ENCODE data around the gene PRLH. TPM values are rescaled to one million over a fixed set of nuclear protein-coding genes. Genes with fewer than 3 reads are reported as not detected.

Gene PRLH
- total and polyA plus RNA-seq, 9 donors: not detected

DNA sequence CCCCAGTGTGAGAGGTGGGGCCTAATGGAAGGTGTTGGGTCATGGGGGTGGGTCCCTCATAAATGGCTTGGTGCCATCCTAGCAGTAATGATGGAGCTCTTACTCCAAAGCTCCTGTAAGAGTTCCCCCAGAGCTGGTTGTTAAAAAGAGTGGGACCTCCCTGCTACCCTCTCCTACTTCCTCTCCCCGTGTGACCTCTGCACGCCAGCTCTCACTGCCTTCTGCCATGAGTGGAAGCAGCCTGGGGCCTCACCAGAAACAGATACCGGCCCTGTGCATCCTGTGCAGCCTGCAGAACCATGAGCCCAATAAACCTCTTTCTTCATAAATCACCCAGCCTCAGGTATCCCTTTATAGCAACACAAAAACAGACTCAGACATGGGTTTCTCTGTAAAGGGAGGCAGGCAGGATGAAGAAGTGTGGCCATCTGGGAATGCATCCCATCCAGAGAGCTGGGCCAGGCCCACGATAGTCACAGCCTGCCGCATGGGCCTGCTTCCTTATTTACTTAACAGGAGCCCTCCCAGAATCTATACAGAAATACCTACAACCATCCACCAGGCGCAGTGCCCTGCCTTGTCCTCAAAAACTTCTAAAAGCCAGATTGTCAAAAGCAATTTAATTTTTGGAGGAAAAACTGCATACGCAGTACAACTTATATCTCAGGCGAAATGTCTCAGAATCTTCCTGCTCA is 7.5 kb downstream of the PRLH start:
- H3K9me3 ChIP-seq (replicated peaks; ENCODE audit: control insufficient read depth, low read depth, low read length): no peaks in the 10 kb centered on the region
- H3K27me3 ChIP-seq (ENCODE audit: control insufficient read depth, insufficient read depth, low read length): no peaks in the 10 kb centered on the region
- 88% methylated on average over 5 of the region's 8 CpGs for whole genome bisulfite sequencing (ENCODE audit: insufficient coverage)
- H3K4me1 ChIP-seq (ENCODE audit: control insufficient read depth, insufficient read depth, low read length): peaks cover 22% of the 10 kb centered on the region
- H3K27ac ChIP-seq (ENCODE audit: low read length): no peak overlapping the region
- DNase-seq: no peak
- no peak overlapping the region for H3K4me3 ChIP-seq (ENCODE audit: low read length)
- H3K36me3 ChIP-seq (ENCODE audit: control insufficient read depth, insufficient read depth, low read length): no peaks in the 10 kb centered on the region

DNA sequence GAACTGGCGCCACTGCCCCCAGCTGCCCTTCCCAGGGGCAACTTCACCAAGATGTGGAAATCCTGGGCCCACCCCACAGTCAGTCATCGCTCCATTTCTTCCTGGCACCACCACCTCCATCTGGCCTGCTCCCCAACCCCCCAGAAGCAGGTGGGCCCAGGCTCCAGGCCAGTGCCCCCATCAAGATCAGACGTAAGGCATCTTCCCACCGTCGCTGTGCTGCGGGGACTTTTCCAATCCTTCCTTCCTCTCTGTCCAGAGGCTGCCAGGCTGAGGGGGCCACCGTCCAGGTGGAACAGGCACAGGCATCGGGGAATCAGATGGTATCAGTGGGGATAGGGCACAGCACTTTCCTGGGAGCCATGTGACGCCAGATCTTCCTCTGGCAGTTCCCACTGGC is 8.1 kb downstream of the PRLH start:
- Histone ChIP-seq H3K27ac (ENCODE audit: low read length) (no peak overlapping the region), H3K9me3 (replicated peaks; ENCODE audit: control insufficient read depth, low read depth, low read length) (no peaks in the 10 kb centered on the region), H3K4me1 (ENCODE audit: control insufficient read depth, insufficient read depth, low read length) (peaks cover 22% of the 10 kb centered on the region), H3K27me3 (ENCODE audit: control insufficient read depth, insufficient read depth, low read length) (no peaks in the 10 kb centered on the region), H3K4me3 (ENCODE audit: low read length) (no peak overlapping the region), H3K36me3 (ENCODE audit: control insufficient read depth, insufficient read depth, low read length) (no peaks in the 10 kb centered on the region)
- 84% methylated on average over 9 of the region's 9 CpGs for WGBS (ENCODE audit: insufficient coverage)
- no peak for DNase-seq

DNA sequence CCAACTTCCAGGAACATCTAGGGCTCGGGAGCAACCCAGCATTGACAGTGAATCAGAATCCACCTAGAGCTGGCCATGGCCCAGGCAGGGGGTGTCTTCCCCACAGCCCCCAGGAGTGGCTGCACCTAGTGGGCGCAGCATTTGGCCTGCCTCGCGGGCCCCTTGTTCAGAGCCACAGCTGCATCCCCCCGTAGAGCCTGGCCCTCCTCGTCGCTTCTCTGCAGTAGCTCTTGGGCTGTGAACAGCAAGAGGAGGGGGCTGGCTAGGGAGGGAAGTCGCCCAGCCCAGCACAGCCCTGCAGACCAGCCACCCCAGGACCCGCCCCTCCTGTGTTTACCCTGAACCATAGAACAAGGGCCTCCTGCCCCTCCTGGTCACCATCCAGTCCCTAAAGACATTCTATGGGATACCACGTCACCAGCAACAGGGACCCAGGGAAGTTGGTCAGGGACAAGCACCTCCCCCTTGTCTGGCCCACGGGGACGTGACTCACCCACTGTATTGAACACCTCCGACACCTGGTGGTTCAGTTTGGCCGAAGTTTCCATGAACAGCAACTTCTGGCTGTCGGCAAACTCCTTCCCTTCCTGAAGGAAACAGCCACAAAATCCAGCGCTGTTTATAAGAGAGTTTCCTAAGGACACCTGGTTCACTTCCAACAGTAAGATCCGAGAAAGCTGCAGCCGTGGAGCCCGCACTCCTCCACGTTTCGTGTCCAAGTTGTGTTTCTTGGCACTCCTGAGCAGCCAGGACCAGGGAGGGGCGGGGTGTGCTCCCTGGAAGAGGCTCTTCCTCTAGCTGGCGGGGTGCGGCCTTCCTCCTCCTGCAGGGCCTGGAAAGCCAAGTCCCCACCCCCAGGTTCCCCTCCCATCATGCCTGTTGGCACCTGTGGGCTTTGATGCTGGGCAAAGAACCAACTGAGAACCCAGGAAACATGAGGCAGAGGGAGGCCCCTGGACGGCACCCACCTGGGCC is 8.8 kb downstream of the PRLH start:
- no peaks in the 10 kb centered on the region for H3K36me3 ChIP-seq (ENCODE audit: control insufficient read depth, insufficient read depth, low read length)
- peaks cover 22% of the 10 kb centered on the region for H3K4me1 ChIP-seq (ENCODE audit: control insufficient read depth, insufficient read depth, low read length)
- no peak overlapping the region for H3K4me3 ChIP-seq (ENCODE audit: low read length)
- no peaks in the 10 kb centered on the region for H3K9me3 ChIP-seq (replicated peaks; ENCODE audit: control insufficient read depth, low read depth, low read length)
- no peak overlapping the region for H3K27ac ChIP-seq (ENCODE audit: low read length)
- 48% methylated on average over 20 of the region's 25 CpGs for WGBS (ENCODE audit: insufficient coverage)
- no peaks in the 10 kb centered on the region for H3K27me3 ChIP-seq (ENCODE audit: control insufficient read depth, insufficient read depth, low read length)
- DNase-seq: peak; percentile 70

DNA sequence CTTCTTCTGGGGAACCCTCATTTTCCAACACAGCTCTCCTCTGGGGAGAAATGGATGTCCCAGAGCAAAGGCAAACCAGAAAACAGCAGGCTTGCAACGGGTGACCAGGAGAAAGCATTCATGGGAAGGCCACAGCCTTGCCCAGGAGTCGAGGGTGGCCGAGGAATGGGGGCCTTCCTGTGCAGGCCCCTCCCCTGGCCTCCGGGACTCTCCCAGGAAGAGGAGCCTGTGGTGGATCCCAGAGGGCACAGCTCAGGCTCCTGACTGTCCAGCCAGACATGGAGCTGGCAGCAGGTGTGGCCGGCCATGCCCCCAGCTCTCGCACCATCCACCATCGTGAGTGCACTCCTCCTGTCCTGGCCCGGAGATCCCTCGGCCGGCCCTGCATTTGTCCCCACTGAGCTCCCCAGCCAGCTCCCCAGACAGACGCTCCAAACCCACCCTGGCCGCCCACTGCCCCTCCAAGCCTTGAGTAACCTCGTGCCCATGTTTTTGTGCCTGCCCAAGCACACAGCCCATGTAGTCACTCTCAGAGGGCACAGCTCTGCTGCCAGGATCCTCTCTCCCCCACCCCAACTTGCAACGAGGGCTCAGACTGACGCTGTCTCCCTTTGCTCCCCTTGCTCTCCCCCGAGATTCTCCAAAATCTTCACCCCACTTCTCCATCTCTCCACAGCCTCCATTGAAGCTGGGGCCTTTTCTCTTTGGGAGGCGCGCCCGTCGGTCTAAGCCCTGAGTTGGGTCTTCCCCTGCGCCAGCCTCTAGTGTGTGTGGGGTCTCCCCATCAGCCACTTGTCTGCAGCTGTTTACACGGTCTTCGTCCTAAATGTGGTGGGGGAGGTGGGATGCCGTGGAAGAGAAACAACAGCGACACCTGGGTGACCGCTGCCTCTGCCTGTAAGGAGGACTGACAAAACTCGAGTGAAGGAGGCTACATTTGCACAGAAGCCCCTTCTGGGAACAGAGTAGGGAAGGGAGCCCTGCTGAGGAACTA is 9.8 kb downstream of the PRLH start:
- Histone ChIP-seq H3K9me3 (replicated peaks; ENCODE audit: control insufficient read depth, low read depth, low read length) (no peaks in the 10 kb centered on the region), H3K36me3 (ENCODE audit: control insufficient read depth, insufficient read depth, low read length) (no peaks in the 10 kb centered on the region), H3K27ac (ENCODE audit: low read length) (no peak overlapping the region), H3K4me1 (ENCODE audit: control insufficient read depth, insufficient read depth, low read length) (peaks cover 22% of the 10 kb centered on the region), H3K27me3 (ENCODE audit: control insufficient read depth, insufficient read depth, low read length) (no peaks in the 10 kb centered on the region), H3K4me3 (ENCODE audit: low read length) (no peak overlapping the region)
- no peak for DNase-seq
- WGBS (ENCODE audit: insufficient coverage): 64% methylated on average over 21 of the region's 27 CpGs

DNA sequence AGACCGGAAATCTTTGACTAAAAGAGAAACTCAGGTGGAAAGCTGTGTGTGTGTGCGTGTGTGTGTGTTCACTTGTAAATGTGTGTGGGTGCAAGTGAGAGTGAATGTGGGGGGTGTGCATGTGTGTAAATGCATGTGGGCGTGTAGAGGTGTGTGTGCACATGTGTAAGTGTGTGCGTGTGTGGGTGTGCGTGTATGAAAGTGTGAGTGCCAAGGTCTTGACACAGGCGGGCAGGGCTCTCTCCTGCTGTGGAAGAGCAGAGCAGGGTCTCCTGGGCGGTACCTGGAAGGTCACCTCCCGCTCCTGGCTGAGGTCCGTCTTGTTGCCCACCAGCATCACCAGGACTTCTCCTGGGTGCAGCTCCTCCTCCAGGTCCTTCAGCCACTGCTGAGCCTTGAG is 10.6 kb downstream of the PRLH start:
- no peak overlapping the region for H3K27ac ChIP-seq (ENCODE audit: low read length)
- peaks cover 26% of the 10 kb centered on the region for H3K4me1 ChIP-seq (ENCODE audit: control insufficient read depth, insufficient read depth, low read length)
- no peak overlapping the region for H3K4me3 ChIP-seq (ENCODE audit: low read length)
- no peaks in the 10 kb centered on the region for H3K27me3 ChIP-seq (ENCODE audit: control insufficient read depth, insufficient read depth, low read length)
- no peaks in the 10 kb centered on the region for H3K9me3 ChIP-seq (replicated peaks; ENCODE audit: control insufficient read depth, low read depth, low read length)
- 84% methylated on average over 5 of the region's 9 CpGs for WGBS (ENCODE audit: insufficient coverage)
- DNase-seq: no peak
- H3K36me3 ChIP-seq (ENCODE audit: control insufficient read depth, insufficient read depth, low read length): no peaks in the 10 kb centered on the region

DNA sequence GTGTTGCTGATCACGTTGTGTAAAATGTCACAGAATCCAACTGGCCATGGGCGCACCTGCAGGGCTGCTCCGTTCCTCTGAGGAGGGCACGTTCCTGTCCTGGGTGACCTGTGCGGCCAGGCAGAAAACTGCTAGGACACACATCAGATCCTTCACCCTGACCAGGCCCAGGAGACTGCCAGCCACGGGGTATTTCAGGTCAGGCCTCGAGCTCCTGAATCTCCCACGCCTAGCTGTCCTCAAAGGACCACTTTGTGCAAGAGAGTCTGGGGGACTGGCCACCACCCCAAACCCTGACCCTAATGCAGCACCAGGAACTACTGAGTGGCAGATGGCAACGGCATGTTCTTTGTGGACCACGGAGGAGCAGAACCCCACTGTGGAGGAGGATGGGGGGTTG is 11.1 kb downstream of the PRLH start:
- Histone ChIP-seq H3K27me3 (ENCODE audit: control insufficient read depth, insufficient read depth, low read length) (no peaks in the 10 kb centered on the region), H3K36me3 (ENCODE audit: control insufficient read depth, insufficient read depth, low read length) (no peaks in the 10 kb centered on the region), H3K9me3 (replicated peaks; ENCODE audit: control insufficient read depth, low read depth, low read length) (no peaks in the 10 kb centered on the region), H3K4me3 (ENCODE audit: low read length) (no peak overlapping the region), H3K27ac (ENCODE audit: low read length) (no peak overlapping the region), H3K4me1 (ENCODE audit: control insufficient read depth, insufficient read depth, low read length) (peaks cover 26% of the 10 kb centered on the region)
- no peak for DNase-seq
- 84% methylated on average over 6 of the region's 10 CpGs for WGBS (ENCODE audit: insufficient coverage)

DNA sequence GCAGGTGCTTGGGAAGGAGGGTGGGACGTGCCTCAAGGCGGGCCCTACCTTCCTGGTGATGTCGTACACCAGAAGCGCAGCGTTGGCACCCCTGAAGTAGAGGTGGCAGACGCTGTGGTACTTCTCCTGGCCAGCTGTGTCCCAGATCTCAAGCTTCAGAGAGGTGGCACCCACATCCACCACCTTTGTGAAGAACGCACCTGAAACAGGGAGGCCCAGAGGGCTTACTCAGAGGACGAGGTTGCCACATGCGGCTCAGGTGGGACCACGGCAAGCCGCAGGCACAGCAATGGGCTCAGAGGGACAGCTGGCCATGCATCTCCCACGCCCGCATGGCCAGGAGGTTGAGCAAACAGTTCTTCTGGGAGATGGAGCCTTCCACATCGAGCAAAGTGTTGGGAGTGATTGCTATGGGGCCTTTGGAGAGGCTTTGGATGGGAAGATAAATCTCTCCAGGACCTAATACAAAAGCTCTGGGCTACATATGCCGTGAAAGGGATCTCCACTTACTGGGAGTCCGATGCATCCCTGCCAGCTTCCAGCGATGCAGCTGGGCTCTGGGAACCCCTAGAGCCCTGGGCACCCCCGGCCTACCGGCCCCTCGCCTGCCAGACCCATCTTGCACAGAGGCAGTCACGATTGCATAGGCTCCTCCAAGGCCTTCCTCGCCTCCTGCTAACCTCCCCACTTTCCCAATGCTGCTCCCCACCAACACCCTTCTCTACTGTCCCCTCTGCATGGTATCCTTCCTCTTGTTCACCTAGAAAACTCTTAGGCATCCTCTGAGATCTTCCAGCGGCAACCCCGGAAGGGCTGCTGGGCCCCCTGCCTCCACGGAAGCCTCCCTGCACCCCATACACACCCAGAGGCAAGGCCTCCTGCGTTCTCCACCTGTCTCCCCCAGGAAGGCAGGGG is 11.8 kb downstream of the PRLH start:
- H3K9me3 ChIP-seq (replicated peaks; ENCODE audit: control insufficient read depth, low read depth, low read length): no peaks in the 10 kb centered on the region
- peaks cover 24% of the 10 kb centered on the region for H3K4me1 ChIP-seq (ENCODE audit: control insufficient read depth, insufficient read depth, low read length)
- WGBS (ENCODE audit: insufficient coverage): 89% methylated on average over 23 of the region's 26 CpGs

DNA sequence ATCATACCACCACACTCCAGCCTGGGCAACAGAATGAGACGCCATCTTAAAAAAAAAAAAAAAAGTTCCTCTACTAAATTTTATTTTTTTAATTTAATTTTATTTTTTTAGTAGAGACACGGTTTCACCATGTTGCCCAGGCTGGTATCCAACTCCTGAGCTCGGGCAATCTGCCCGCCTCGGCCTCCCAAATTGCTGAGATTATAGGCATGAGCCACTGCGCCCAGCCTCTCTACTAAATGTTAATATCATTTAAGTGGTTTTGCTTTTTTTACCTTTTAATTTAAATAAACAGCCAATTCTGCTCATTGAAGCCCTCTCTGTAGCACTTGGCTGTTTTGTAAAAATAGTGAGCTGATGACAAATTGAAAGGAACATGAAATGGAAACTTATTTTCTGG is 15.0 kb downstream of the PRLH start:
- no peaks in the 10 kb centered on the region for H3K27me3 ChIP-seq (ENCODE audit: control insufficient read depth, insufficient read depth, low read length)
- no peak overlapping the region for H3K27ac ChIP-seq (ENCODE audit: low read length)
- no peaks in the 10 kb centered on the region for H3K36me3 ChIP-seq (ENCODE audit: control insufficient read depth, insufficient read depth, low read length)
- no peaks in the 10 kb centered on the region for H3K9me3 ChIP-seq (replicated peaks; ENCODE audit: control insufficient read depth, low read depth, low read length)
- peaks cover 18% of the 10 kb centered on the region for H3K4me1 ChIP-seq (ENCODE audit: control insufficient read depth, insufficient read depth, low read length)
- no peak overlapping the region for H3K4me3 ChIP-seq (ENCODE audit: low read length)
- no peak for DNase-seq
- no CpG with 5 or more reads among the region's 6 CpGs for WGBS (ENCODE audit: insufficient coverage)

More for the DNA sequence above, 11.8 kb downstream of the PRLH start:
- H3K27me3 ChIP-seq (ENCODE audit: control insufficient read depth, insufficient read depth, low read length): no peaks in the 10 kb centered on the region
- H3K4me3 ChIP-seq (ENCODE audit: low read length): no peak overlapping the region
- DNase-seq: no peak
- no peaks in the 10 kb centered on the region for H3K36me3 ChIP-seq (ENCODE audit: control insufficient read depth, insufficient read depth, low read length)
- H3K27ac ChIP-seq (ENCODE audit: low read length): no peak overlapping the region

All from muscle of leg (tissue), 11 donors.